Regular cardiac myocyte (primary cell): Measurements from ENCODE around the gene CCDC171. TPM values are rescaled to one million over a fixed set of nuclear protein-coding genes. Genes with fewer than 3 reads are reported as not detected.

Source experiments
- total RNA-seq: library from RNA; depleted of rRNA; stranded (reverse); fragments of >200 nt; gene quantifications from 2 replicates; pipeline ENCODE4 v1.2.3, GENCODE V29; 2014

Gene CCDC171
- 1.5 and 2.8 TPM in 2 replicates for total RNA-seq

DNA sequence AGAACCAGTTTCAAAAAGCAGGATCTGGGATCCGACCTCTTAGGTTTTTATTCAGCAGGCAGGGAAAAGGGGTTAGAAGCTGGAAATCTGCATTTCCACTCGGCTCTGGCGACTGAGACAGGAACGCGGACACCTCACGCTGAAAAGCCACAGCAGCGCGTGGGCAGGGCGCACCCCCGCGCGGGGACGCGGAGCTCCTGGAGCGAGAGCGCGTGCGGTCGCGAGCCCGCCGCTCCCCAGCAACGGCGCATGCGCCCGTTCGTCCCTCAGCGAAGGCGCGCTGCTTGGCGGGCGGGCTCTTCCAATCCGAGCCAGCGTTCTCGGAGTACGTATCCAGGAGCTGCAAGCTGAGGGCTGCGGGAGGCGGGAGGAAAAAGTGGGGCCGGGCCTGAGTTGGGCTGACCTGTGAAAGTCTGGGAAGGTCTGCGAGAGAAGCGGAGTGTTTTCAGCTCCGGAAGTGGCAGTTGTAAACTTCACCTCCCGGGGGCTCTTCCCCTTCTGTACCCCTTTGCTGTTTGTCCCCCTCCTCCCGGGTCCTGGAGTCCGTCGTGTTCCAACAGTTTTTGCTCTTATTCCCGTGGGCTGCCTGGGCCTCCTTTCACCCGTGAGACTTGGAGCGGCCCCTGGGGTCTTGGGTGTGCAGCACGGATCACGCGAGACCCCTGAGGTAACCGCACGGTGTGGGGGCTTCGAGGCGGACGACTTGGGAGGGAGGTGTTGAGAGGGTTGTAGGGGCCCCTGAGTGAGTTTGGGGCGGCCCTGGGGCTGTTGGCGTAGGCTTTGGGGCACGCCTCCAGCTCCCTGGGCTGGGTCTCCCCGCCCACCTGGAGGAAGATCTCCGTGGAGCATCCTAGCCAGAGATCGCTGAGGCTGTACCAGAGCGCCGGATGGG is at the start of gene CCDC171:
TSS of gene CCDC171 (plus strand) at position 408 of the 892 bp plus-strand sequence. CDS start 11,046 bp downstream, outside the sequence.

GRCh38 chr9:15510789-15511575 is 41.9 kb upstream of the CCDC171 start, which contains the start of gene PSIP1:
TSS of gene PSIP1 (minus strand) at chr9:15510970. CDS start at chr9:15510188, 782 bp downstream.

Other genes starting within 250 kb of the CCDC171 start
- gene TTC39B, start 245.8 kb upstream of the CCDC171 start, total RNA-seq = 9.9 and 10.2 TPM in 2 replicates
- gene SNAPC3, start 130.2 kb upstream of the CCDC171 start, total RNA-seq = 59.2 and 78.6 TPM in 2 replicates
- 33.5 and 53.1 TPM in 2 replicates for gene PSIP1, start 42.1 kb upstream of the CCDC171 start, total RNA-seq